Left lobe of liver (tissue), 2 donors: ENCODE data around the gene SMTNL2. TPM values are rescaled to one million over a fixed set of nuclear protein-coding genes. Genes with fewer than 3 reads are reported as not detected.
"Not testable (repeated sequence)": the region's sequence is repeated elsewhere in the genome, so short reads cannot be mapped to it uniquely, and the experiment has no call there.

Source experiments
- ATAC-seq: fragments of 200-7000 bp; cut with Tn5 transposase; one replicate; pipeline ENCODE4 v1.9.1; 2020; ENCODE audit warnings: mild to moderate bottlenecking, moderate library complexity
- DNase-seq: peaks from one replicate; pipeline ENCODE4 v3.0.0-alpha.2; 2020; ENCODE audit warnings: low spot score
- total RNA-seq: library from RNA; stranded (reverse); gene quantifications from one replicate; pipeline ENCODE4 v1.2.1, GENCODE V29; 2021
- donor health status: DM: no; HTN: no; CAD: no; lungs with moderate emphysema.
- donor health status: DM: no; HTN: yes; CAD: no.

The SMTNL2 gene
- total RNA-seq, 1 donor from 2014 or later = not detected

DNA sequence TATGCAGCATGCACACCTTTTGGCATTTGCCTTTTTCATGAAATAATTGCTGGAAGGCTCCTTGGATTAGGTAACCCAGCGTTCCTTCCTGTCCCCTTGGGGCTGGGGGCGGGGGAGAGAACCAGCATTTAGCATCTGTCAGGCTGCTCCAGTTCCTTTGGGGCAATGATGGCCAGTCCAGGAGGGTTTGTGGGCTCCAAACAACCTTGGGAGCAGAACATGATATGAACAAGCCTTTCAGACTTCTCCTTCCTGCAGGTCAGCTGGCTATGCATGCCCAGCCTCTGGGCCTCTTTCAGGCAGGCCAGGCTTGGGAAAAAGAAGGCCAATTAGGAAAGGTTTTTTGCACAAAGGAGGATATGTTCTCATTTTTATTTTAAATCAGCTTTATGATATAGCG, 1.1 kb upstream of the SMTNL2 start:
- DNase-seq (no peak), ATAC-seq (no peak)

- ATAC-seq (peak; percentile 19), DNase-seq (no peak)
Observed at GRCh38 chr17:4583782-4584100, 588 bp upstream of the SMTNL2 start.

DNA sequence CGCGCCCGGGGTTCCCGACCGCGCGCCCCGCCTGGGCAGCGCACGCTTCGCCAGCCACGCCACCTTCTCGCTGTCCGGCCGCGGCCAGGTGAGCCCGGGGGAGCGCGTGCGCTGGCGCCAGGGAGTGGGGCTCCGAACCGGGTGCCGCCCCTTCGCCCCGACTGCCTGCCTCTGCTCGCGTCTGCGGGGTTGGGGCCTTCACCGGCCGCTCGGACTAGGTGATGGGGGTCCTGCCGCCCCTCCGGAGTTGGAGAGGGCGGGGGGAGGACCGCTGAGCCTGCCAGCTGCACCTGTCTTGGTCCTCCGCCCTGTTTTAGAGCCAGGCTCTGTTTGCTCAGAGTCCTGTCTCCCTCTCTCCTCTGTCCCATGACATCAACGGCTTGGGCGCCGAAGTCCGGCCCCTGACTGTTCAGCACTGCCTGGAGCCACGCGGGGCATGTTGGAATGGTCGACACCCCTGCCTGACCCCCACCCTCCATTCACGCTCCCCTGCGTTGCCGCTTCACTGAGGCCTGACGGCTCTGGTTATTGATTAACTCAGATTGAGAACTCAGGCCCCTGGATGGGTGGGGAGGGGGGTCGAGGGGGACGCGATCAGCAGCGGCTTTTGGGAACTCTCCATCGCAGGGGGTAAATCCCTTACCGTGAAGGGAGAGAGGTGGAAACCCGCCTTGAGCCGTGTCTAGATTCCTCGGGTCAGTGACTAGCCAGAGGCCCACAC, 748 bp downstream of the SMTNL2 start:
- no peak for DNase-seq
- ATAC-seq = no peak

- ATAC-seq (no peak), DNase-seq (no peak)
Observed at GRCh38 chr17:4585638-4585994, 1.3 kb downstream of the SMTNL2 start.

DNA sequence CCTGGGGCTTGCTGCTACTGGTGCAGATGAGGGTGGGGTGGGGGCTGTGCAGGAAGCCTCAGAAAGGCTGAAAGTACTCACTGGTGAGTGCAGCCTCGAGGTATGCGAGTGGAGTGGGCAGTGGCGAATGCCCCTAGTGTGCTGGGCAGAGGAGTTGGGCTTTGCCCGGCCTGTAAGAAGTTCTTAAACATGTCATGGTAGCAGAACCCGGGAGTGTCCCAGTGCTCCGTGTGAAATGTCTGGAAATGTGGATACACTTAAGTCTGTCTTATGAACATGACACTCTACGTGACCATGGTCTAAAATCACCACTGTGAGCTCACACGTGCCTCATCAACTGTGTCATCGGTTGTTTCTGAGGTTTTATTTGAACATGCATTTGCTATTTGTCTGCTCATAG, 1.7 kb downstream of the SMTNL2 start:
- DNase-seq (no peak), ATAC-seq (no peak)

DNA sequence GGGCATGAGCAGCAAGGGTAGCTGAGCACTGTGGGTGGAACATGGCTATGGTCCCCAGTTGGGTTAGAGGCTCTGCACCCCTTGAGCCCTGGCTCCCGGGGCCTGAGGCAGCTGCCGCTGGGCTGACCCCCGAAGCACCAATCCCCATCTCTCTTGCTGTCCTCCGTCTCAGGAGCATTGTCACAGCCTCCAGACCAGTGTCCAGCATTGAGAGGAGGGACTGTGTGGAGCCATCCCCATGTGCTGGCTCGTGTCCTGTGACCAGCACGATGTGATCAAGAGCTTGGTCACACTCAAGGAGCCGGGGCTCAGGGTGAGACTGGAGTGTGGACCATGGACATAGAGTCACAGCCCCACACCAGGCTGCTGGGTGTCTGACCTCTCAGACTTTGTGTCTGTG, 2.9 kb downstream of the SMTNL2 start:
- no peak for ATAC-seq
- no peak for DNase-seq

- ATAC-seq = peak; percentile 6
- no peak for DNase-seq
Observed at GRCh38 chr17:4587803-4588202, 3.5 kb downstream of the SMTNL2 start.

GRCh38 chr17:4588391-4588790, 4.1 kb downstream of the SMTNL2 start:
- ATAC-seq (no peak), DNase-seq (no peak)

DNA sequence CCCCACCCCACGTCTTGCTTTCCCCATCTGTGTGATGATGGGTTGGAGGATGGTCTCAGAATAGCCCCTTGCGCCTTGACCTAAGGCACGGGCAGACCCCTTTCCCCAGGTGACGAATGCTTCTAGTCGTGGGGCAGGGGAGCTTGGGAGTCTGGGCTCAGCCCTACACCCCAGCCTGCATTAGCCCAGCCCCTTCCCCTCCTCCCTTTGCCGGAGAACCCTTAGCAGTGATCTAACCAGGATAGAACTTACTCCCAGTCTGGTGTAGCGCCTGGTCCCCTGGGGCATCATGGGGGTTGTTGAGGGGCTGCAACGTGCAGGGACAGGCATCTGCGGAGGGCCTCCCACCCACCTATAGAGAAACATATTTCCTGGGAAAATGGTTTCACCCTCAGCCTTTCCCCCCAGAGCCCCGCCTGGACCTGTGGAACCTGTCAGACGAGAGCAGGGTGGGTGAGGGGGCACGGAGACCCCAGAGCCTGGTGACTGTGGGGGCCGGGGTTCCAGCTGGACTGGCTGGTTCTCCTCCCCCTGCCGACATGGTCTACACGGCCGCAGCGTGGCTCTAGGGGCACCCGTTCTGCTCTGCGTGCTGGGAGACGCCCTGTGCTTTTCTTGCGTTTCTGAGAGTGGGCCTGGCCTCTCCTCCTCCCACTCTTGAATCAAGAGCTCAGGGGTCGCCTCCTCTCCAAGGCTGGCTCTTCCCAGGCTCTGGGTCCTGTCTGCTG, 4.7 kb downstream of the SMTNL2 start:
- no peak for DNase-seq
- ATAC-seq = no peak

DNA sequence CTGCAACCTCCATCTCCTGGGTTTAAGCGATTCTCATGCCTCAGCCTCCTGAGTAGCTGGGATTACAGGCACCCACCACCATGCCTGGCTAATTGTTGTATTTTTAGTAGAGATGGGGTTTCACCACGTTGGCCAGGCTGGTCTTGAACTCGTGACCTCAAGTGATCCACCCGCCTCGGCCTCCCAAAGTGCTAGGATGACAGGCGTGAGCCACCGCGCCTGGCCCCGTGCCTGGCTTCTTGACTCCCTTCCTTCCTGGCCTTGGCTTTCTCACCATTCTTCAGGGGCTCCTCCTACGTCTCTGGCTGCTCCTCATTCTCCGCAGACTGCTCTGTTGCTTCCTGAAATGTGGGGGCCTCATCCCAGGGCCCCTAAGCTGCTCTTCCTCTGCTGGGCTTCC, 5.7 kb downstream of the SMTNL2 start:
- DNase-seq, ATAC-seq: not testable (repeated sequence)

DNA sequence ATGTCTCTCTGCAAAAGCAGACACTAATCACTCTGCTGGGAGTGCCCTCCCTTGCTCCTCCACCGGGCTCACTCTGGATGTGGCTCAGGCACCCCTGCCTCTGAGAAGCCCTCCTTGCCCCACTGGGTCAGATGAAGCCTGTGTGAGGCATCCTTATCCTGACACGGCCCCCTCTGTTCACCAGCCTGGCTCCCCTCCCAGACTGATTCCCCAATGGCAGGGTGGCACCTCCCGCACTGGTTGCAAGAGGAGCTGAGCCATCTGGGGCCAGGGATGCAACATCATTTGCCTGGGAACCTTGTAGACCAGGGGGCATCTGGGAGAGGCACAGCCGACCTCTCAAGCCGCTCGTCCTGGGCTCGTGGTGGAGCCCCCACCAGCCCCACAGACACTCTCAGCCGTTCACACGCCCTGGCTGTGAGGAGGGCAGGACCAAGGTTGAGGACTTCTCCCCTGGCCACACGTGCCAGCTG, 6.7 kb downstream of the SMTNL2 start:
- ATAC-seq (no peak), DNase-seq (no peak)

DNA sequence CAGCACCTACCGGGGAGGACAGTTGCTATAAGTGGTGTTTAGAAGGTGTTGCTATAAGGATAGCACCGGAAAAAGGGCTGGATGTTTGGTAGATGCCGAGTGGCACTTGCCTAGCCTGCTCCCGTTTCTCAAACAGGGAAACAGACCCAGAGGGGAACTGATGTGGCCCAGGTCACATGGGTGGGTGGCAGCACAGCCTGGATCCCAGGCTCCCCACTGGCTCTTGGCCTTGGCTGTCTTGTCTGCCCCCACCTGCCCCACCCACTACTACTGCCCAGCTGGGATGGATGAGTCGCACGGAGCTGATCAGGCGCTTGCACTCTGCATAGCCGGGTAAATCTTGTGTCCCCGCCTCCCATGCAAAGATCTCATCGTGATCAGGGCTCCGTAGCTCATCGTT, 7.2 kb downstream of the SMTNL2 start:
- no peak for ATAC-seq
- no peak for DNase-seq

GRCh38 chr17:4592240-4593005, 8.1 kb downstream of the SMTNL2 start:
- DNase-seq (no peak), ATAC-seq (no peak)

DNA sequence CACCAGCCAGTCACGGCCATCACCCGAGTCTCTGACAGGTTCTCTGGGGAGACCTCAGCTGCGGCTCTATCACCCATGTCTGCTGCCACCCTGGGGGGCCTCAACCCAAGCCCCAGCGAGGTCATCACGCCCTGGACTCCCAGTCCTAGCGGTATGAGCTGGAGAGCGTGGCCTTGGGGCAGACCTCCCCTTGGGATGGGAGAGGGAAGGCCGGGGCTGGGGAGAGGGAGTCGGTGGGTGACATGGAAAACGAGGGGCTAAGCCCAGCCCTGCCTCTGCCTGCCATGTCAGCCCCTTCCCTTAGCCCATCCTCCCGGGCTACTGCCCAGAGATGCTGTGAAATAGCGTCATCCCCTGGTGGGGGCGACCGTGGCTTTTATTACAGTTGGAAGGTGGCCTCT, 8.7 kb downstream of the SMTNL2 start:
- ATAC-seq (no peak), DNase-seq (no peak)

DNA sequence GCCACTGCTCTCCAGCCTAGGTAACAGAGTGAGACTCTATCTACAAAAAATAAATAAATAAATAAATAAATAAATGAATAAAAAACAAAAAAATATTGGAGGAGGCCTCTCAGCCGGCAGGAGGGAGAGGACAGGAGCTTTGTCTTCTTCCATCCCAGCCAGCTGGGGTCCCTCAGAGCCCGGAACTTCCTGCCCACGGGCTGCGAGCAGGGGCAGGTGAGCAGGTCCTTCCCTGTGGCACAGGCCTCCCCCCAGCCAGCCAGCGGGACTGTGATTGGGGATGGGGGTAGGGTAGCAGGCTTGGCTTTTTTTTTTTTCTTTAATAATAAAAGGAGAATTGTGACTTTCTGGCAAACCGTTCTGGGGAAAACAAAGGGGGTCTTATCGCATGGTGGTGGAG, 10.1 kb downstream of the SMTNL2 start:
- no peak for ATAC-seq
- DNase-seq = no peak

DNA sequence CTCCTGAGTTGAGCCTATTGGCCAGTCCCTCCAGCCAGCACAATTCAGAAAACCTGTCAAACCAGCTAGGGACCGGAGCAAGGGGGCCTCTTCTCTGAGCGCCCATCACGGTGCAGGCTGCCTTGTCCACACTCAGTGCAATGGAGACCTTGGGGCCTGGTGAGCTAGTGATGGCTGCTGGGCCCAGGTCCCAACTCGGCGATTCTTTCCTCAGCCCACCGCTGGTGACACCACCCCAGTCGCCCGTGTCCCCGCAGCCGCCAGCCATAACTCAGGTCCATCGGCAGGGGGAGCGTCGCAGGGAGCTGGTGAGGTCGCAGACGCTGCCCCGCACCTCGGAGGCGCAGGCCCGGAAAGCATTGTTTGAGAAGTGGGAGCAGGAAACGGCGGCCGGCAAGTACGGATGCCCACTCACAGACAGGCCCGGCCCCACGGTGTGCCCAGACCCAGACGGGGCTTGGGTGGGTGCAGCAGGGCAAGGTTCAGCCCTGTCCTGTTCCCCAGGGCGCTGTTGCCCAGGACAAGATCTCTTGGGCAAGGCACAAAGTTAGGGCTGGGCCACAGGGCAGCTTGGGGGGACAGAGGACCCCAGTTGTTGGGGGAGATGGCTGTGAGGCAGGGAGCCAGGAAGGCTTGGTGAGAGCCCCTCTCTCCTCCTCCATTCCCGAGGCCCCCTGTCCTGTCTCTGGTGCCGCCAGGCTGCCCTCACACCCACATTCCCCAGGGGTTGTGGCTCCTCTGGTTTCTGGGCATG, 10.8 kb downstream of the SMTNL2 start:
- ATAC-seq (peak; percentile 57), DNase-seq (no peak)

DNA sequence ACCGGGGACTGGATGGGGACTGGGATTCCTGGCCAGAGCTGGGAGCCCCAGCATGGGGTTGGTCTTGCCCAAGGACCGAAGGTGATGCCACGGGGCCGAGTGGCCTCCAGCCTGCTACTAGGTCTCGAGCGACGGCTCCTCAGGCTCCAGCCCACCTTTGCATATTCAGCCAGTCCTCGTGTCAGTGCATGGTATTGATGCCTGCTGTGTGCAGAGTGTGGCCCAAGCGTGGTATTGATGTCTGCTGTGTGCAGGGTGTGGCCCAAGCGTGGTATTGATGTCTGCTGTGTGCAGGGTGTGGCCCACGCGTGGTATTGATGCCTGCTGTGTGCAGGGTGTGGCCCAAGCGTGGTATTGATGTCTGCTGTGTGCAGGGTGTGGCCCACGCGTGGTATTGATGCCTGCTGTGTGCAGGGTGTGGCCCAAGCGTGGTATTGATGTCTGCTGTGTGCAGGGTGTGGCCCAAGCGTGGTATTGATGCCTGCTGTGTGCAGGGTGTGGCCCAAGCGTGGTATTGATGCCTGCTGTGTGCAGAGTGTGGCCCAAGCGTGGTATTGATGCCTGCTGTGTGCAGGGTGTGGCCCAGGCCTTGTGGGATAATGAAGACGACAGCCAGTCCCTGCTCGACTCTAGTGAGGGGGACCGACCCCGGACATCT, 11.5 kb downstream of the SMTNL2 start:
- not testable (repeated sequence) for DNase-seq, ATAC-seq

- no peak for ATAC-seq
- DNase-seq = no peak
Observed at GRCh38 chr17:4596636-4597380, 12.5 kb downstream of the SMTNL2 start.

GRCh38 chr17:4597975-4598374, 13.6 kb downstream of the SMTNL2 start:
- no peak for DNase-seq
- ATAC-seq = no peak
